HG02938 (cell line): ENCODE measurements around the gene GAL.

Experiments
- ATAC-seq: cut with Tn5 transposase; IDR thresholded peaks from one replicate; pipeline ENCODE4 v1.9.1; 2021; ENCODE audit warnings: mild to moderate bottlenecking, moderate library complexity; ENCODE audit not compliant: unreplicated experiment

The GAL gene

DNA sequence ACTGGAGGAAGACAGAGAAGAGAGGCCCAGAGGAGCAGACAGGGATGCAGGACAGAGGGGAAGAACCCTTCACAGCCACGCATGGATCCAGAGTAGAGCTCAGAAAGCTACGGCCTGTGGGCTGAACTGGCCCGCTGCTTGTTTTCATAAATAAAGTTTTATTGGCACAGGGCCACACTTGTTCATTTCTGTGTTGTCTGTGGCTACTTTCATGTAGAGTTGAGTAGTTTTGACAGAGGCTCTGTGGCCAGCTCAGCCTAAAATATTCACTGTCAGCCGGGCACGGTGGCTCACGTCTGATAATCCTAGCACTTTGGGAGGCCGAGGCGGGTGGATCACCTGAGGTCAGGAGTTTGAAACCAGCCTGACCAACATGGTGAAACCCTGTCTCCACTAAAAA lies 26.2 kb upstream of the GAL start:
- no peak for ATAC-seq

DNA sequence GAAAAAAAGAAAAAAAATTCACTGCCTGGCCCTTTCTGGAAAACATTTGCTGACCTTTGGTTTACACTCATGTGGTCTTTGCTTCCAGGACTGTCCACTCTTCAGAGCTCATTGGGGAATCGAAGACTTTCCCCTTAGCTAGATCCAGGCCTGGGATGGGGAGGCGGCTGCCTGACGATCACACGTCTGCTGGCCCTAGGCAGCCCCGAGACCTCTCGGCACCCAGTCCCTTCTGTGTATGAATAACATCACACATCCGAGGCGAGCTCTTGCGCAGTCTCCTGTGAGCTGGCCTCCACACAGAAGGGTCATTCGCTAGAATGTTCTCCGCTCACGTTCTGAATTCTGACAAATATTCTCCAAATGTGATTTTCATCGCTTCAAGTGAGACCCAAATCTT lies 25.7 kb upstream of the GAL start:
- ATAC-seq: no peak

DNA sequence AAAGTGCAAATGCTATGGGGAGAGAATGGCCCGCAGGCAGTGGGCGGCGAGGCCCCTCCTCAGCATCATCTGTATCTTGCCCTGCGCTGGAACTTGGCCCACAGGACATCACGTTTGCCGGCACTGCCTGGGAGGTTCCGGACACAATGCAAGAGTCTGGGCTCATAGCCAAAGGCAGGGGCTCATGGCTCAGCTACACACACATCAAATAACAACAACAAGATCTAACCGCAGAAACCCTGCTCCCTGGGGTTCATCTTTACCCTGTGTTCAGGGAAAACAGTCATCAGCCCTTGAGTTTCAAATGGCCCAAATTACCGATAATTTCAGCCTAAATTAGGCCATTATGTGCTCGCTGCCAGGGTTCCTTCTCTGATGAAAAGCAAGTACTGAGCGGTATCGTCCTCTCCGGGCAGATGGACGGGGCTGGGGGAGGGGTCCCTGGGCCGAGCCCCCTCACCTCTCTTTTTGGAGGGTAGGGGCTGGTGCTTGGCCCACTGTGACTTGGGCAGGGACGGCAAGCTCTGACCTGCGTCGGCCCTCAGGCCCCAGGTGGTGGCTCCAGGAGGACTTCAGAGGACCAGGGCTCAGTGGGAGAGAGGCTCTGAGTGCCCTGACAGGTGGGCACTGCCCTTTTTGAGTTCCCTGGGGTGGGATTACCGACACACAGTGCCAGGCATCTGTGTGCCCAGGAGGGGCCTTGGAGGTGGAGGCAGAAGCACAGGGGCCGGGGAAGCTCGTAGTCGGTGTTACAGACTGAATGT lies 25.0 kb upstream of the GAL start:
- no peak for ATAC-seq

DNA sequence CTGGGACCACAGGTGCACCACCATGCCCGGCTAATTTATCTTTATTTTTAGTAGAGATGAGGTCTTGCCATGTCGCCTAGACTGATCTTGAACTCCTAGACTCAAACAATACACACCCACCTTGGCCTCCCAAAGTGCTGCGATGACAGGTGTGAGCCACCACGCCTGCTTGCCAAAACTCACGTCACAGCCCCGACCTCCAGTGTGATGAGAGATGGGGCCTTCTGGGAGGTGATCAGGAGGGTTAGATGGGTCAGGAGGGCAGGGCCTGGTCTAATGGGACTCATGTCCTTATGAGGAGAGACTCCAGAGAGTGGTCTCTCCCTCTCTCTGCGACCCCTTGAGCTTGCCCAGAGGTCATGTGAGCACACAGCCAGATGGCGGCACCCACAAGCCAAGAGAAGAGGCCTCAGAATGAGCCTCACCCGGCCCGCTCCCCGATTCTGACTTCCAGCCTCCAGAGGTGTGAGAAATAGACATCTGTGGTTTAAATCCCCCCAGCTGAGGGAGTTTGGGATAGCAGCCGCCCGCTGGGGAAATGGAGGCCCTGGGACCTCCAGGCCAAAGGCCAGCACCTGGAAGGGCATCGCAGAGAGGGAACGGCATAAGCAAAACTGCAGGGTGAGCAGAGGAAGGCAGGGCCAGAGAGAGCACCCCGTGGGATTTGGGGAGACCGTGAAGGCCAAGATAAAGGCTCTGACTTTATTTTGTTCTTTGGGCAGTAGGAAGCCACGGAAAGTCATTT lies 24.1 kb upstream of the GAL start:
- no peak for ATAC-seq

DNA sequence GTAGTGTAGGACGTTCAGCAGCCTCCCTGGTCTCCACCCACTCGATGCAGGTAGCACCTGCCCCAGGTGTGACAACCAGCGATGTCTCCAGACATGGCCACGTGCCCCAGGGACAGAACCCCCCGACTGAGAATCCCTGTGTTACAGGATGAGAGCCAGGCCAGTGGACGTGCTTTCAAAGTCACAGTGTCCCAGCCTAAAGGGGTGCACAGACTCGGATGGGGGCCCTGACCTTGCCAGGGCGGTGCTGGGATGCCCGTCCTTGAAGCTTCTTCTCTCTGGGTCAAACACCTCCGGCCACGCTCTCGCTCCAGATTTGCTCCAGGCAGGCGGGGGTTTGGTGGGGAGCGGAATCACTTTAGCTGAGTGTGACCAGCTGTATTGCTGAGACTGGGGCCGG lies 23.3 kb upstream of the GAL start:
- ATAC-seq: no peak

DNA sequence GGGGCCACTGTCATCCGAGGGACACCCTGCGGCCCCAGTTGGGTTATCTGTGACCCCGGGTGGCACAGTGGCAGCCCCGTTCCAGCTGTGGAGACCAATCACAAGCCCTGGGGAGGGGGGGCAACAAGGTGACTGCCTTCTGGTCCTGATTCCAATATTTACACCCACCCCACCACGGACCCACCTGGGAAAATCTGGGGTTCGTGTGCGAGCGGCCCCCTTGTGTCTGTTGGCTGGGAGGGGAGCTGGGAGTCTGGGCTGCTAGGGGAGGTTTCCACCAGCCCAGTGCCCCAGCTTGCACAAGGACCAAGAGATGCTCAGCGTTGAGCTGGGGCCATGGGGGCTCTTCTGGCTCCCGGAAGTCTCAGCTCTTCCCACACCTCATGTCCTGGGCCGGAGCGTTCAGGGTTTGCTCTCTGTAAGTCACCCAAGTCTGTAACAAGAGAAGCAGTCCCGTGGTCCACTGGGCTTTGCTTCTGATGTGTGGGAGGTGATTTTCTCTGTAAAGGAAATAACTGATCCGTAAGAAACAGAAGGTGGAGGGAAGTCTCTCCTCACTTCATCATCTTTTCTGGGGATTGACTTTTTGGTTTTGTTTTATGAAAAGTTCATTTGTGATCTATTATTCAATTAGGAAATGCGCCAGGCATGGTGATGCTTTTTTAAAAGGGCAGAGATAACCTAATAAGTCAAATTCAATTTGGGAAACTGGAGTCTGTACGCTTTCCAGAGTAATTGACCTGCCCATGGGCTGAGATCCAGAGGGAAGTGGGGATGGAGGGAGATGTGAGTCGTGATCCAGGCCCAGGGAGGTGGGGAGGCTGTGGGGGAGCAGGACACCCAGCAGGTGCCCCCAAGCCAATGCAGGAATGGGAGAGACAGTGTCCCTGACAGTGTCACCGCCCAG lies 22.4 kb upstream of the GAL start:
- no peak for ATAC-seq

DNA sequence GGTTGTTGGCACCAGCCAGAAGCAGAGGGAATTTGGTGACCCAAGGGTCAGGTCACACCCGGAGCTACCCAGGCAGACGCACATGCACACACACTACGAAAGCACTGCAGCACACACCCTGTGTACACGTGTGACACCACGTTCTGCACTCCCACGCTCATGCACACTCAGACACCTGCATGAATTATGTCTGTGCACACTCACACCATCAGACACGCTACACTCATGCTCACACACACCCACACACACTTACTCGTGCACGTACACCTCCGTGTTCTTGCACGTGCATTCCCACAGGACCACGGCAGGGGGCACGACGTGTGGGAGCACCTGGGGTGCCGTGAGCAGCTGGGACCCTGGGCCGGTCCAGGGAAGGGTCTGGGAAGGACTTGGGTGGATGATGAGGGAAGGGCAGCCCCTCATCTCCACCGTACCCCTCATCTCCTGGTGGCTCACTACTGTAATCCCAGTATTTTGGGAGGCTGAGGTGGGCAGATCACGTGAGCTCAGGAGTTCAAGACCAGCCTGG lies 20.8 kb upstream of the GAL start:
- ATAC-seq: no peak

DNA sequence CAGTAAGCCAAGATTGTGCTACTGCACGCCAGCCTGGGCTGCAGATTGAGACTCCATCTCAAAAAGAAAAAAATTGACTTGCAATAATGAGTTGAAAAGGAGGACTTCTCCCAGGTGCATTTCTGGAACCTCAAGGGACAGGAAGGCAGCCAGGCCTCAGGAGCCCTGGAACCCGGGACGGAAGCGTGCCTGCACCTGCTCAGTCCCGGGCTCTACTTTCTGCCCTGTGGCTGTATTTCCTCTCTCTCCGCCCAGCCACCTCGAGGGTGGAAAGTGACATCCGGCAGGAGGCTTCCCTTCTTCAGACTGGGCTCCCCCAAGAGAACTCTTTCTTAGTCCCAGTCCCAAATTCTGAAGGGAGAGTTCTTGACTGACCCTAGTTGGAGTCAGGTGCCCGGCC lies 20.2 kb upstream of the GAL start:
- ATAC-seq: no peak

DNA sequence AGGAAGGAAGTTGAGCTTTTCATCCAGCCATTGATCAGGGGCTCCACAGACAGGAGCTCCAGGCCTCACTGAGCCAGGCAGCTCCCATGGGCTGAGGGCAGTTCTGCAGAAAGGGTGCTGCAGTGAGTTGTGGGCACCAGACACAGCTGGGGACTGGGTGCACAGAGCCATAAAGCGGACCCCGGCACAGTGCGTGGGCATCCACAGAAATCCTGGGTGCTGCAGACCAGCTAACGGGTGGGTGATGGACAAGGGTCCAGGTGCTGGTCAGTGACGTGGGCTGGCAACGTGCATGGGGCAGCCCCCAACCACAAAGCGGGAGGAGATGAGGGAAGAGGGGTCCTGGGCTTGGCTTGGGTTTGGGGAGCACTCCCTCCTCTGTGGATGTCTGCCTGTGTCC lies 19.4 kb upstream of the GAL start:
- no peak for ATAC-seq

DNA sequence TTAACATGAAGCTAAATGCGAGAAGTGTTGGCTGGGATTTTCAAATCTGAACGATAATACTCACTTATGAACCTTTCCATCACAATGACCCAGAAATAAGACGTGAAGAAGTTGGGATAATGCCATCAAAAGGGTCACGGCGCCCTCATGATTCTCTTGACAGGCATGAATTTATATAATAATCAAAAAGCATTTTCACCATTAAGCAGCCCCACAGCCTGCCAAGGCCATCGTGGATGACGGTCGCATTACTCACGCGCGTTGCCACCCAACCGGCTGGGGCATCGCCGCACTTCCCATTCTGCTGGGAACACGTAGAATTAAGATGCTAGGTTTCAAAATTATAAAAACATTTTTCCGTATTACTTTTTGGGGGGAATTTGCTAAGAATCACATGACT lies 18.9 kb upstream of the GAL start:
- ATAC-seq: no peak

DNA sequence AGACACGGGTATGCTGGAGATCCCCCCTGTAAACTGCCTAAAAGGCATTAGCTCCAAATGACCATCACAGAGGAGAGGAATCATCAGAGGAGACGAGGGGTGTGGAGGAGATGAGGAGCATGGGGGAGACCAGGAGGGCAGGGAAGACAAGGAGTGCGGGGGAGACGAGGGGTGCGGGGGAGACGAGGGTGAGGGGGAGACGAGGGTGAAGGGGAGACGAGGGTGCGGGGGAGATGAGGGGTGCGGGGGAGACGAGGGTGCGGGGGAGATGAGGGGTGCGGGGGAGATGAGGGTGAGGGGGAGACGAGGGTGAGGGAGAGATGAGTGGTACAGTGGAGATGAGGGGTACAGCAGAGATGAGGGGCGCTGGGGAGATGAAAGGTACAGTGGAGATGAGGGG lies 17.5 kb upstream of the GAL start:
- no peak for ATAC-seq

DNA sequence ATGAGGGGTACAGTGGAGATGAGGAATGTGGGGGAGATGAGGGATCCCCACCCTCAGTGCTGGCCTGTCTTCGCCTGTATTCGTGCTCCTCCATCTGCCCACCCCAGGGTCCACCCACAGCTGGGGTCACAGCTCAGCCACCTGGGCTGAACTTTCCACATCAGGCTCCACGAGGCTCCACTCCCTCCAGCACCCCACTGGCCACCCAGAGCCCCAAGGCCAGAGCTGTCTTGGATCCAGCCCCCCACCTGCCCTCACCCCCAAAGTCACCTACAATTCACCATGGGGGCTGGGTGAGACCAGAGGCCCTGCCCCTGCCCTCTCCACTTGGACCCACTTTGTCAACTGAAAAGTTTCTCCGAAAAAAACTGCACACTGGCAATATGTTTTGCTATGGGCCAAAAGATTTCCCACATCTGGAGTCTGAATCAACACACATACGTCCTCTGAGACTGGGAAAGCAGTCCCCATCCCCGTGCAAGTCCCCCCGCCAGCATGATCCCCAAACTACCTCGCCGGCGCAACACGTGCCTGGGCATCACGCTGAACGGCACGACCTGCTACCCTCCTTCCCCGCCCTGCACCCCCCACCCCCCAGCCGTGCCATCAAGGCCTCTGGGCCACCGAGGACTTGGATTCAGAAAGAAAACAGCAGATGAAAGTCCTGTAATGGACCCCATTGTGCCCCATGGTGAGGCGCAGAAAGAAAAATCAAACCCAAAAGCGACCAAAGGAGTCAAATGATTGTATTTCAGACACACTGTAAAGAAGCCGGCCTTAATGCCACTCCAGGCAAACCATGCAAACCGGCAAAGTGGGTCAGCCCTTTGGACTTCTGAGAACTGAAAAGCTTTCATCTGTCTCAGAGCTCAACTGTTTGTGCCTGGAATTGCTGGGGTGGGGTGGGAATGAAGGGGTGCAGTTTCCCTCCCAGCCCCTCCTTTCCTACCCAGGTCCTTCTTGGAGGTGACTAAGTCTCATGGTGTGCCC lies 16.5 kb upstream of the GAL start:
- no peak for ATAC-seq

DNA sequence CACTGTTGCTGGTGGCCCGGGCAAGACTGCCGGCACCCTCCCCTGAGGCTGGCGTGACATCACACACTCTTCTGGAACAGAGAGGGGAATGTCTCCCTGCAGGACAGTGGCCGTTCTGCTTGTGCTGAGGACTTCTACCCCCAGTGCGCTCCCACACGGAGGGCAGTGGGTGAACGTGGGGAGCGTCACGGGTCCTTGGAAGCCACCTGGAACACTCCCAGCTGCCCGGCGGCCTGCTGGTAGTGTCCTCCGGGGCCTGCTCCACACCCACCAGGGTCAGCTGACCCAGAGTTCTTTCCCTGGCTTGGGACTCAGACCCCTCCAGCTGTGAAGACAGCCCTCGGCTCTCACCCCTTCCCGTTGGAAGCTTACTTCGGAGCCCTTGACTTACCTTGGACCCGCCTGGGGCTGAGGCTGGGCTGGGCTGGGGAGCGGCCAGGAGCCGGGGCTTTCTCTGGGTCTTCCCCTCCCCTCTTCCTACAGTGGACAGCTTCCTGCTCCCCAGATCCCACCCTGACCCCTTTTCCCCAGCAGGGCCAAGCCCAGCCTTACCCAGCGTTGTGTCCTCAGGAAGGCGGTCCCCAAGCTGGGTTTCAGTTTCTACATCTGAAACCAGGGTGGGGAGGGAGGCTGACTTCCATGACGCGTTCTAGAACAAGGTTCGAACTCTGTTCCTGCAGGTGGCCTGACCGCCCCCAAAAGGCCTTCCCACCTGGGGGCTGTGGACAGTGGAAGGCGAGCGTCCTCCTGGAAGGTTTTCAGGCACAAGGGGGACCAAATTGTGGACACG lies 14.8 kb upstream of the GAL start:
- ATAC-seq: no peak

DNA sequence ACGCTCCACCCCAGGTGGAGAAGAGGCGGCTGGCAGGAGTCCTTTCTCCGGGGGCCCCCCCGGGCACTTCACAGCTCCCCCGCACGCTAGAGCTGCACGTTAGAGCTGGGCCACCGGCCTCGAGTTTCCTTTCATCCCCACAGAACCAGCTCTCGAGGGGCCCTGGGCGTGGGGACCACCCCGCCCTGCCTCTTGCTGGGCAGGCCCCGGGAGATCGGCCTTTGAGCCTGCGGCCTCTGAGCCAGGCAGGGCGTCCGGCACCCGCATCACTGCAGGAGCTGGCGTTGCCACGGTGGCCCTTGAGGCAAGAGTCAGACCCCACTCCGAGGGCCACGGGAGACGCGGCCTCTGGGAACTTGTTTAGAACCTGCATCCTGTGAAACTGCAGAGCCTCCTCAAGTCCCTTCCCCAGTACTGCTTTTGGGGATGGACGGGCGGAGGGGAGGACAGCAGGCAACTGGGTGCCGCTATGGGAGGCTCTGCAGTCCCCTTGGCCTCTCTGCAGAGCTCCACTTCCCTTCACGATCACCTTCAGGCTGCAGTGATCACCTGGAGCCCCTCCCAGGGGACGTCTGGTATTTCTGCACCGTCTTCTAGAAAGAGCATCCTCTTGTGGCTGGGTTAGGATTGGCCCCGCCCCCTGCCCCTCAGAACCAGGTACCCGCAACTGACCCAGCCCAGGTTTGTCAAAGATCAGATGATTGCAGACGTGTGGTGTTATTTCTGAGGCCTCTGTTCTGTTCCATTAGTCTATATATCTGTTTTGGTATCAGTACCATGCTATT lies 13.9 kb upstream of the GAL start:
- no peak for ATAC-seq

DNA sequence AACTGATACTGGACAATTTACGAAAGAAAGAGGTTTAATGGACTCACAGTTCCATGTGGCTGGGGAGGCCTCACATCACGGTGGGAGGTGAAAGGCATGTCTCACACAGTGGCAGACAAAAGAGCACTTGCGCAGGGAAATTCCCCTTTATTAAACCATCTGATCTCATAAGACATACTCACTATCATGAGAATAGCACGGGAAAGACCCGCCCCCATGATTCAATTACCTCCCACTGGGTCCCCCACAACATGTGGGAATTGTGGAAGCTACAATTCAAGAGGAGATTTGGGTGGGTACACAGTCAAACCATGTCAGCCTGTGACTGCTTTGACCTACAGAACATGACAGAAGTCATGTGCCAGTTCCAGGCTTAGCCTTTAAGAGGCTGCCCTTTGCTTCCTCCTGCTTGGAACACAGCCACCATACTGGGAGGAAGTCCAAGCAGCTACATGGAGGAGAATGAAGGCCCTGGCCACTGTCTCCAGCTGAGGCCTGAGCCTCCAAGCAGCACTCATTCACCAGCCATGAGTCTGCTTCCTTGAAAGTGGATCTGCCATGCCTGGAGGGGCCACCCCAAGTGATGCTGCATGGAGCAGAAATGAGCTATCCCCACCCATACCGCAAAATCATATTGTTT lies 10.9 kb upstream of the GAL start:
- no peak for ATAC-seq

DNA sequence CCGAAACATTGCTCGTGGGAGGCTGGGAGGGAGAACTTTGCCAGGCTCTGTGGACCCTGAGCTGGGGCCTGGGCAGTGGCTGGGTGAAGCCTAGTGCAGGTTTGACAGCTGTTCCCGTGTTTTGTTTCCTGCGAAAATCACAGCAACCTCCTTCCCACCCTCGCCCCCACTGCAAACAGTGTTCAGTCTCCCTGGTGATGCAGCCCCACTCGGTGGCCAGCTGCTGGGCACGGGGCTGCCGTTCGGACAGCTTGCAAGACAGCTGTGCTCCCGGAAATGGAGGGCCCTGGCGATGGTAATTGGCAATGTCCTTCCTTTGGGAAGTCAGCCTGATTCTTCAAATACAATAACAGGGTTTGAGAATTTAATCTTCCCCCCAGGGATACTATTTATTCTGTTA lies 10.4 kb upstream of the GAL start:
- ATAC-seq: no peak

DNA sequence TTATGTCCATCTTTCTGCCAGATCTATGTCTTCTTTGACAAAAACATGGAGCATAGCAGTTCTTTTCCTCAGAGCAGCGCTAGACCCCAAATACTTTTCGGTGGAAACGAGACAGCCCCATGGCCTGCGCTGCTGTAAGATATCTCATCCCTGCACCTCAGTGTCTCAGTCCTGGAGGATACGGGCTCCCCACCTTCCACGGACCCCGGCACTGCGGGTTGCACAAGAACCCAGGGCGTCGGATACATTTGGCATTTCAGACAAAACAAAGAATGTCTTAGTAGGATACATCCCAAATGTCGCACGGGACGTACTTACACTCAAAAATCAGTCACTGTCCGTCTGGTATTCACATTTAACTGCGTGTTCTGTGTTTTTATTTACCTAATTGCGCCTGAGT lies 9.9 kb upstream of the GAL start:
- ATAC-seq: no peak

DNA sequence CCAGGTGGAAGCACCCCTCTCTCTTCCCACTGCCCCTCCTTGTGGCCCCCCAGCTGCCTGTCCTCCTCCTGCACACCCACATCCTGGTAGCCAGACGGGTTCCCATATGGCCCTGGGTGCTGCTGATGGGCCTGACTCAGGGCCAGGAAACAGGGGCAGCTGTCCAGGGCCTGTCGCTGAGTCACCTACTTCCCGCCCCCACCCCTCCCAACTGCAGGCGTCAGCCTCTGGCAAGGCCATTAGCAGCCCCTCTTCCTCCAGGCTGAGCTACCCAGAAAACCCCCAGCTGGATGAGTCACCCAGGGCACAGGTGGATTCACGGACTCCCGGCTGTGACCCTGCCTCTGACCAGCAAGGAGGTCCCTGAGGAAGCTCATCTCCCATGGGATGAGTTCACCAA lies 6.9 kb upstream of the GAL start:
- no peak for ATAC-seq
